Skeletal muscle satellite cell (primary cell): ENCODE results near the gene LRRC70.
"Not testable (repeated sequence)": the region's sequence is repeated elsewhere in the genome, so short reads cannot be mapped to it uniquely, and the experiment has no call there.

Experiments
- H3K27me3 ChIP-seq: 2 replicates; pipeline ENCODE4 v1.7.0; 2013; ENCODE audit warnings: low read length; ENCODE audit not compliant: control insufficient read depth, insufficient read depth
- H3K36me3 ChIP-seq: 2 replicates; pipeline ENCODE4 v1.7.0; 2013; ENCODE audit warnings: mild to moderate bottlenecking, control low read depth, low read length; ENCODE audit not compliant: insufficient read depth
- H3K4me1 ChIP-seq: 2 replicates; pipeline ENCODE4 v1.7.0; 2013; ENCODE audit warnings: low read length; ENCODE audit not compliant: control insufficient read depth, insufficient read depth
- H3K4me2 ChIP-seq: 2 replicates; pipeline ENCODE4 v1.7.0; 2013; ENCODE audit warnings: mild to moderate bottlenecking, low read length
- H3K4me3 ChIP-seq: 2 replicates; pipeline ENCODE4 v1.7.0; 2013; ENCODE audit warnings: low read length
- H3K9ac ChIP-seq: 2 replicates; pipeline ENCODE4 v1.7.0; 2013; ENCODE audit warnings: mild to moderate bottlenecking, low read depth, low read length, moderate library complexity
- H3K9me3 ChIP-seq: replicated peaks from 2 replicates; pipeline ENCODE4 v1.7.0; 2013; ENCODE audit warnings: mild to moderate bottlenecking, control low read depth, low read length

The LRRC70 gene

GRCh38 chr5:62608529-62609511 lies 30.2 kb downstream of the LRRC70 start:
- H3K4me1 ChIP-seq: no peaks in the 10 kb centered on the region
- H3K9me3 ChIP-seq: no peaks in the 10 kb centered on the region
- H3K4me2 ChIP-seq: no peak overlapping the region
- no peak overlapping the region for H3K4me3 ChIP-seq
- no peak overlapping the region for H3K9ac ChIP-seq
- H3K27me3 ChIP-seq: no peaks in the 10 kb centered on the region
- H3K36me3 ChIP-seq: peaks cover 5% of the 10 kb centered on the region

- no peaks in the 10 kb centered on the region for H3K9me3 ChIP-seq
- no peaks in the 10 kb centered on the region for H3K4me1 ChIP-seq
- no peaks in the 10 kb centered on the region for H3K27me3 ChIP-seq
- H3K4me2 ChIP-seq: no peak overlapping the region
- H3K36me3 ChIP-seq: peaks cover 2% of the 10 kb centered on the region
- H3K9ac ChIP-seq: no peak overlapping the region
- no peak overlapping the region for H3K4me3 ChIP-seq
Measured at GRCh38 chr5:62614355-62614754, 35.7 kb downstream of the LRRC70 start.

GRCh38 chr5:62616615-62617277 lies 38.1 kb downstream of the LRRC70 start:
- Histone ChIP-seq H3K27me3 (no peaks in the 10 kb centered on the region), H3K4me1 (no peaks in the 10 kb centered on the region), H3K9me3 (no peaks in the 10 kb centered on the region), H3K36me3 (no peaks in the 10 kb centered on the region), H3K9ac (no peak overlapping the region), H3K4me3 (no peak overlapping the region), H3K4me2 (no peak overlapping the region)

- no peaks in the 10 kb centered on the region for H3K9me3 ChIP-seq
- H3K4me2 ChIP-seq: no peak overlapping the region
- no peaks in the 10 kb centered on the region for H3K36me3 ChIP-seq
- no peak overlapping the region for H3K4me3 ChIP-seq
- no peaks in the 10 kb centered on the region for H3K4me1 ChIP-seq
- no peak overlapping the region for H3K9ac ChIP-seq
- no peaks in the 10 kb centered on the region for H3K27me3 ChIP-seq
Measured at GRCh38 chr5:62617943-62618342, 39.3 kb downstream of the LRRC70 start.

GRCh38 chr5:62620761-62621160 lies 42.1 kb downstream of the LRRC70 start:
- Histone ChIP-seq H3K36me3 (no peaks in the 10 kb centered on the region), H3K9ac (no peak overlapping the region), H3K4me3 (no peak overlapping the region), H3K9me3 (no peaks in the 10 kb centered on the region), H3K4me1 (no peaks in the 10 kb centered on the region), H3K4me2 (no peak overlapping the region), H3K27me3 (no peaks in the 10 kb centered on the region)

GRCh38 chr5:62621280-62621679 lies 42.7 kb downstream of the LRRC70 start:
- no peak overlapping the region for H3K4me3 ChIP-seq
- H3K36me3 ChIP-seq: no peaks in the 10 kb centered on the region
- no peak overlapping the region for H3K9ac ChIP-seq
- no peaks in the 10 kb centered on the region for H3K27me3 ChIP-seq
- H3K4me2 ChIP-seq: no peak overlapping the region
- no peaks in the 10 kb centered on the region for H3K4me1 ChIP-seq
- H3K9me3 ChIP-seq: no peaks in the 10 kb centered on the region

- Histone ChIP-seq H3K4me1 (no peaks in the 10 kb centered on the region), H3K9ac (no peak overlapping the region), H3K27me3 (no peaks in the 10 kb centered on the region), H3K4me2 (no peak overlapping the region), H3K4me3 (no peak overlapping the region), H3K36me3 (no peaks in the 10 kb centered on the region), H3K9me3 (no peaks in the 10 kb centered on the region)
Measured at GRCh38 chr5:62623271-62623670, 44.7 kb downstream of the LRRC70 start.

- H3K4me3 ChIP-seq, H3K9me3 ChIP-seq, H3K9ac ChIP-seq, H3K36me3 ChIP-seq, H3K4me1 ChIP-seq, H3K27me3 ChIP-seq, H3K4me2 ChIP-seq: not testable (repeated sequence)
Measured at GRCh38 chr5:62624436-62624835, 45.8 kb downstream of the LRRC70 start.

GRCh38 chr5:62626534-62626933 lies 47.9 kb downstream of the LRRC70 start:
- Histone ChIP-seq H3K4me2 (no peak overlapping the region), H3K9ac (no peak overlapping the region), H3K36me3 (no peaks in the 10 kb centered on the region), H3K4me3 (no peak overlapping the region), H3K9me3 (no peaks in the 10 kb centered on the region), H3K4me1 (no peaks in the 10 kb centered on the region), H3K27me3 (no peaks in the 10 kb centered on the region)

GRCh38 chr5:62627121-62627520 lies 48.5 kb downstream of the LRRC70 start:
- Histone ChIP-seq H3K36me3 (no peaks in the 10 kb centered on the region), H3K4me3 (no peak overlapping the region), H3K4me2 (no peak overlapping the region), H3K27me3 (no peaks in the 10 kb centered on the region), H3K4me1 (no peaks in the 10 kb centered on the region), H3K9ac (no peak overlapping the region), H3K9me3 (no peaks in the 10 kb centered on the region)

GRCh38 chr5:62627901-62628300 lies 49.3 kb downstream of the LRRC70 start:
- Histone ChIP-seq H3K4me2 (no peak overlapping the region), H3K27me3 (no peaks in the 10 kb centered on the region), H3K9me3 (no peaks in the 10 kb centered on the region), H3K36me3 (no peaks in the 10 kb centered on the region), H3K9ac (no peak overlapping the region), H3K4me1 (no peaks in the 10 kb centered on the region), H3K4me3 (no peak overlapping the region)
